HG03139 (cell line): ENCODE data around the gene COL23A1.

ENCODE experiments used
- ATAC-seq: cut with Tn5 transposase; IDR thresholded peaks from one replicate; pipeline ENCODE4 v1.9.1; 2021; ENCODE audit not compliant: unreplicated experiment

COL23A1 gene

GRCh38 chr5:178557416-178557815 is 32.8 kb downstream of the COL23A1 start:
- no peak for ATAC-seq

GRCh38 chr5:178555771-178556211 is 34.4 kb downstream of the COL23A1 start:
- no peak for ATAC-seq

- ATAC-seq, result no peak
These were observed 35.2 kb downstream of the COL23A1 start for GRCh38 chr5:178555005-178555404.

GRCh38 chr5:178554311-178554710 is 35.9 kb downstream of the COL23A1 start:
- ATAC-seq, result no peak

GRCh38 chr5:178553517-178553916 is 36.7 kb downstream of the COL23A1 start:
- no peak for ATAC-seq

- no peak for ATAC-seq
These were observed 38.7 kb downstream of the COL23A1 start for GRCh38 chr5:178551468-178551867.

- ATAC-seq, result no peak
These were observed 39.1 kb downstream of the COL23A1 start for GRCh38 chr5:178551059-178551458.

GRCh38 chr5:178548746-178549145 is 41.4 kb downstream of the COL23A1 start:
- no peak for ATAC-seq

- ATAC-seq, result no peak
These were observed 42.3 kb downstream of the COL23A1 start for GRCh38 chr5:178547753-178548415.

- no peak for ATAC-seq
These were observed 43.0 kb downstream of the COL23A1 start for GRCh38 chr5:178547052-178547666.

- ATAC-seq, result no peak
These were observed 43.5 kb downstream of the COL23A1 start for GRCh38 chr5:178546675-178547033.

GRCh38 chr5:178545941-178546674 is 44.1 kb downstream of the COL23A1 start:
- no peak for ATAC-seq

- ATAC-seq, result no peak
These were observed 45.0 kb downstream of the COL23A1 start for GRCh38 chr5:178545176-178545575.

- ATAC-seq, result no peak
These were observed 45.9 kb downstream of the COL23A1 start for GRCh38 chr5:178544166-178544834.

GRCh38 chr5:178542455-178542854 is 47.7 kb downstream of the COL23A1 start:
- no peak for ATAC-seq

GRCh38 chr5:178540526-178540925 is 49.7 kb downstream of the COL23A1 start:
- ATAC-seq, result no peak

- ATAC-seq, result no peak
These were observed 51.4 kb downstream of the COL23A1 start for GRCh38 chr5:178538741-178539229.

- no peak for ATAC-seq
These were observed 52.5 kb downstream of the COL23A1 start for GRCh38 chr5:178537467-178538371.

- ATAC-seq, result no peak
These were observed 53.4 kb downstream of the COL23A1 start for GRCh38 chr5:178536541-178537466.
